IMR-90 (cell line): ENCODE results near the gene CDC6.

Source experiments
- CEBPB ChIP-seq: IDR thresholded peaks from 2 replicates; pipeline ENCODE4 v1.6.1; 2012; ENCODE audit warnings: low read depth, low read length, improper control_type of control experiment
- MAZ ChIP-seq: IDR thresholded peaks from 2 replicates; pipeline ENCODE4 v1.6.1; 2012; ENCODE audit warnings: low read depth, mild to moderate bottlenecking, low read length, improper control_type of control experiment, moderate library complexity, borderline replicate concordance
- MXI1 ChIP-seq: IDR thresholded peaks from 2 replicates; pipeline ENCODE4 v1.6.1; 2012; ENCODE audit warnings: low read depth, mild to moderate bottlenecking, low read length, moderate library complexity, borderline replicate concordance
- POLR2A ChIP-seq: IDR thresholded peaks from 2 replicates; pipeline ENCODE4 v1.6.1; 2012; ENCODE audit warnings: mild to moderate bottlenecking, low read depth, low read length
- RCOR1 ChIP-seq: IDR thresholded peaks from 2 replicates; pipeline ENCODE4 v1.6.1; 2012; ENCODE audit warnings: mild to moderate bottlenecking, low read length, improper control_type of control experiment; ENCODE audit not compliant: insufficient replicate concordance
- TF ChIP-seq, protein P1 (sequence below): fragments of 150-350 bp; IDR thresholded peaks from 2 replicates; pipeline ENCODE4 v1.6.1; 2016; ENCODE audit warnings: low read depth, mild to moderate bottlenecking, low read length, moderate library complexity, borderline replicate concordance
- TF ChIP-seq, protein P2 (sequence below): conservative IDR thresholded peaks from 2 replicates; pipeline ENCODE4 v1.5.1; 2012; ENCODE audit warnings: mild to moderate bottlenecking, low read depth, low read length, improper control_type of control experiment

DNA sequence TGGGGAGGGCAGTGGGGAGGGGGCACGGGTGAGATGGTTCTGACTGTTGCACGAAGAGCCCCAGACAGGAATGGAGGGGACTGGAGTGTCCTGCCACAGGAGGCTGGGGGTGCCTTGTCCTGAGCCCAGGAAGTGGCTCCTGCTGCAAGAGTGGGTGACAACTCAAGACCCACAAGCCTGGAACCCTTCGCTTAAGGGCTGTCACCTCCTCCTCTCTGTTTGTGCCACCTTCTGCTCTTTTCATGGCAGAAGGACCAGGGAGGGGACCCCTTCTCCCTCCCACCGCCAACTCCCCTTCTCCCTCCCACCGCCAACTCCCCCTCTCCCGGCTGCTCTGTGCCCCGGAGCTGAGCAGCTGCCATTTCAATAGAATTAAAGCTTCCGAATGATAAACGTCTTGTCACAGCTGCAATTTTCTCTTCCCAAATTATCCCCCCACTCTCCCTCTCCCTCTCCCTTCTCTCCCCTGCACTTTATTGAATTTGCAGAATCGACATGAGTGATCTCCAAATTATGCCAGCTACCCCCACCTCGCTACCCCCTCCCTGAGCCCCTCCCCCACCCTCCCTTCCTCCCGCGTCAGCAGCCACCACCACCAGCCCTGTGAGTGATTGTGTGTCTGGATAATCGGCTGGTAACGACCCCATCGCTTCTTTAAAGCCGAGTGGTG lies 63.1 kb downstream of the CDC6 start:
- TF ChIP-seq, protein P1, sequence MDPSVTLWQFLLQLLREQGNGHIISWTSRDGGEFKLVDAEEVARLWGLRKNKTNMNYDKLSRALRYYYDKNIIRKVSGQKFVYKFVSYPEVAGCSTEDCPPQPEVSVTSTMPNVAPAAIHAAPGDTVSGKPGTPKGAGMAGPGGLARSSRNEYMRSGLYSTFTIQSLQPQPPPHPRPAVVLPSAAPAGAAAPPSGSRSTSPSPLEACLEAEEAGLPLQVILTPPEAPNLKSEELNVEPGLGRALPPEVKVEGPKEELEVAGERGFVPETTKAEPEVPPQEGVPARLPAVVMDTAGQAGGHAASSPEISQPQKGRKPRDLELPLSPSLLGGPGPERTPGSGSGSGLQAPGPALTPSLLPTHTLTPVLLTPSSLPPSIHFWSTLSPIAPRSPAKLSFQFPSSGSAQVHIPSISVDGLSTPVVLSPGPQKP, result no peak
- no peak for TF ChIP-seq POLR2A
- TF ChIP-seq MAZ, result no peak
- no peak for TF ChIP-seq MXI1
- TF ChIP-seq, protein P2, sequence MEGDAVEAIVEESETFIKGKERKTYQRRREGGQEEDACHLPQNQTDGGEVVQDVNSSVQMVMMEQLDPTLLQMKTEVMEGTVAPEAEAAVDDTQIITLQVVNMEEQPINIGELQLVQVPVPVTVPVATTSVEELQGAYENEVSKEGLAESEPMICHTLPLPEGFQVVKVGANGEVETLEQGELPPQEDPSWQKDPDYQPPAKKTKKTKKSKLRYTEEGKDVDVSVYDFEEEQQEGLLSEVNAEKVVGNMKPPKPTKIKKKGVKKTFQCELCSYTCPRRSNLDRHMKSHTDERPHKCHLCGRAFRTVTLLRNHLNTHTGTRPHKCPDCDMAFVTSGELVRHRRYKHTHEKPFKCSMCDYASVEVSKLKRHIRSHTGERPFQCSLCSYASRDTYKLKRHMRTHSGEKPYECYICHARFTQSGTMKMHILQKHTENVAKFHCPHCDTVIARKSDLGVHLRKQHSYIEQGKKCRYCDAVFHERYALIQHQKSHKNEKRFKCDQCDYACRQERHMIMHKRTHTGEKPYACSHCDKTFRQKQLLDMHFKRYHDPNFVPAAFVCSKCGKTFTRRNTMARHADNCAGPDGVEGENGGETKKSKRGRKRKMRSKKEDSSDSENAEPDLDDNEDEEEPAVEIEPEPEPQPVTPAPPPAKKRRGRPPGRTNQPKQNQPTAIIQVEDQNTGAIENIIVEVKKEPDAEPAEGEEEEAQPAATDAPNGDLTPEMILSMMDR, result no peak
- TF ChIP-seq RCOR1, result no peak
- no peak for TF ChIP-seq CEBPB
